ELF-1 (cell line): Measurements from ENCODE around the gene ZBTB8OS.

Experiments
- DNase-seq: peaks from one replicate; pipeline ENCODE4 v3.0.0-alpha.2; 2016; ENCODE audit warnings: low read depth, low spot score

Gene ZBTB8OS

GRCh38 chr1:32611859-32612188, 38.5 kb downstream of the ZBTB8OS start:
- DNase-seq: no peak

GRCh38 chr1:32609180-32609579, 41.2 kb downstream of the ZBTB8OS start:
- DNase-seq: no peak

GRCh38 chr1:32606565-32607371, 43.6 kb downstream of the ZBTB8OS start:
- no peak for DNase-seq

- DNase-seq: no peak
These were observed 44.5 kb downstream of the ZBTB8OS start for GRCh38 chr1:32605711-32606424.

GRCh38 chr1:32600034-32600433, 50.3 kb downstream of the ZBTB8OS start:
- DNase-seq: no peak

- DNase-seq: no peak
These were observed 57.4 kb downstream of the ZBTB8OS start for GRCh38 chr1:32592943-32593342.

- DNase-seq: no peak
These were observed 69.9 kb downstream of the ZBTB8OS start for GRCh38 chr1:32580348-32581017.
